Effector CD8-positive, alpha-beta T cell (primary cell): ENCODE data around the gene PAK6.
A peak's percentile ranks its signal among the peaks of the same experiment; 100 is the strongest.

Experiments used
- DNase-seq: peaks from one replicate; lab custom pipeline; 2025; lab: John Stamatoyannopoulos, UW

Gene PAK6

GRCh38 chr15:40310001-40310959, 71.4 kb downstream of the PAK6 start:
- DNase-seq, result peak; percentile 27

- no peak for DNase-seq
Observed at GRCh38 chr15:40310993-40311392, 72.1 kb downstream of the PAK6 start.

GRCh38 chr15:40312370-40313158, 73.7 kb downstream of the PAK6 start:
- DNase-seq, result no peak

GRCh38 chr15:40313531-40314398, 74.9 kb downstream of the PAK6 start:
- peak; percentile 19 for DNase-seq

GRCh38 chr15:40314723-40315276, 75.9 kb downstream of the PAK6 start:
- DNase-seq, result no peak

GRCh38 chr15:40316931-40317330, 78.1 kb downstream of the PAK6 start:
- no peak for DNase-seq

- DNase-seq, result no peak
Observed at GRCh38 chr15:40317580-40317979, 78.7 kb downstream of the PAK6 start.

GRCh38 chr15:40320409-40320808, 81.5 kb downstream of the PAK6 start:
- no peak for DNase-seq

GRCh38 chr15:40320931-40321371, 82.1 kb downstream of the PAK6 start:
- DNase-seq, result peak; percentile 13

GRCh38 chr15:40322531-40323238, 83.8 kb downstream of the PAK6 start:
- DNase-seq, result no peak

- DNase-seq, result peak; percentile 89
Observed at GRCh38 chr15:40323239-40323952, 84.5 kb downstream of the PAK6 start, which contains the start of gene INAFM2. INAFM2 (plus strand) TSS chr15:40323692; CDS start chr15:40324056, 364 bp downstream.

GRCh38 chr15:40323953-40324937, 85.4 kb downstream of the PAK6 start:
- peak; percentile 40 for DNase-seq

GRCh38 chr15:40325188-40325587, 86.3 kb downstream of the PAK6 start:
- DNase-seq, result no peak

GRCh38 chr15:40325700-40326099, 86.8 kb downstream of the PAK6 start:
- DNase-seq, result no peak
